Sciatic nerve (tissue), 2 donors: ENCODE data around the gene CTDSP2. TPM values are rescaled to one million over a fixed set of nuclear protein-coding genes. Genes with fewer than 3 reads are reported as not detected.

Experiments
- ATAC-seq: fragments of 200-7000 bp; cut with Tn5 transposase; one replicate; pipeline ENCODE4 v1.9.1; 2020; ENCODE audit warnings: mild to moderate bottlenecking, moderate library complexity
- DNase-seq: peaks from one replicate; pipeline ENCODE4 v3.0.0-alpha.2; 2020; ENCODE audit warnings: low spot score
- intact Hi-C: fragments of 100-400 bp; cut with DNase I; formaldehyde crosslinking; loops from one replicate; pipeline ENCODE4 v1.14.2; 2022
- total RNA-seq: library from RNA; stranded (reverse); fragmentation: NEBNext Ultra II Directional; extraction: Animal tissue kit (Norgen Biotek cat#: 25700); gene quantifications from one replicate; pipeline ENCODE4 v1.2.1, GENCODE V29; 2021
- donor health status: DM: no; HTN: no; CAD: no.
- donor health status: DM: no; HTN: no; CAD: no.

Gene CTDSP2
- total RNA-seq, 1 donor from 2014 or later: 202 TPM

DNA sequence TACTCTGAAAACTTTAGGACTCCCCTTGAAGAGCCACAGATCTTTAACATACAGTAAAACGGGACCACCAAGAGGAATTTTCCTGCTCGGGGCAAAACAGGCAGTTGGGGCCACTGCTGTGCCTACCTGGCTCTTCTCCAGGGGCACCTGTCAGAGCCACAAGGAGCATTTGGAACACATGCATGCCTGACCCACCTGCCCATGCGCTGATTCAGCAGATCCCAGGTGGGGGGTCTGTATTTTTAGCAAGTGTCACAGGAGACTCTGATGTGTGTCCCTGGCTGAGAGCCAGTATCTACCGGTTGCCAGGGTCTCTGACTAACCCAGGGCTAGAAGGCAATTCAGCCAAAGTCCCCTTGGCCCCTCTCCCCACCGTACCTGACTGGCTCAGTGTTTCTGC, 6.5 kb downstream of the CTDSP2 start:
- ATAC-seq: no peak
- no peak for DNase-seq

DNA sequence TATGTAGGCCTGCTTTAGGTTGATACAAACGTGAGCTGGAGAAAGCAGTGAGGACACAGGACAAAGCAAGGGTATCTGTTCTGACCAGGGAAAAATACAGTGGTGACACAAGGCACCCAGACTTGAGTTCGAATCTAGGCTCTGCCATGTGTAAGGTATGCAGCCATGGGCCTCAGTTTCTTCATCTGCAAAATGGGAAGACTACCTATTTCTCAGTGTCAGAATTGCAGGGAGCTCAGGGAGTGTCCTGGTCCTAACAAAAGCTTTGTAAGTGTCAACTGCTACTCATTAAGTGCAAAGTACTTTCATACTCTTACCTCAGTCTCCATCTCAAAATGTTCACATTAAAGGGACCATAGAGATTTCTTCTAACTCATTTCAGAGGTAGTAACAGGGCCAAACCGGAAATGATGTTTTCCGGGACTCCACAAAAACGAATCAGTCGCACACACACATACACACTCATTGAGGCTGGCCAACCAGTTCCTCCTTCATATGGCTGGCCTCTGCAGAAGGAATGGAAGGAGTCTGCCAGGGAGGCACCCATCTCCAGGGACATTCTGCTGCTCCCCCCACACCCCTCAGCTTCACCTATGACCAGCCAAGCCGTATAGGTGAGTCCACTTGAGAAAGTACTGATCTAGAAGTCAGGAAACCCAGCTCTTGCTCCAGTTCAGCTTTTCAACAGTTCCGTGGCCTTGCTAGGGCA, 7.8 kb downstream of the CTDSP2 start:
- no peak for DNase-seq
- no peak for ATAC-seq
- intact Hi-C loops: loop anchor here (10.0 kb wide), 1 partner anchor 1744 kb away; no protein-coding TSS in a partner anchor

More for the DNA sequence above, 6.5 kb downstream of the CTDSP2 start:
- intact Hi-C loops: loop anchor here (5.0 to 10.0 kb wide), 2 partner anchors 1308 to 1745 kb away; no protein-coding TSS in a partner anchor

DNA sequence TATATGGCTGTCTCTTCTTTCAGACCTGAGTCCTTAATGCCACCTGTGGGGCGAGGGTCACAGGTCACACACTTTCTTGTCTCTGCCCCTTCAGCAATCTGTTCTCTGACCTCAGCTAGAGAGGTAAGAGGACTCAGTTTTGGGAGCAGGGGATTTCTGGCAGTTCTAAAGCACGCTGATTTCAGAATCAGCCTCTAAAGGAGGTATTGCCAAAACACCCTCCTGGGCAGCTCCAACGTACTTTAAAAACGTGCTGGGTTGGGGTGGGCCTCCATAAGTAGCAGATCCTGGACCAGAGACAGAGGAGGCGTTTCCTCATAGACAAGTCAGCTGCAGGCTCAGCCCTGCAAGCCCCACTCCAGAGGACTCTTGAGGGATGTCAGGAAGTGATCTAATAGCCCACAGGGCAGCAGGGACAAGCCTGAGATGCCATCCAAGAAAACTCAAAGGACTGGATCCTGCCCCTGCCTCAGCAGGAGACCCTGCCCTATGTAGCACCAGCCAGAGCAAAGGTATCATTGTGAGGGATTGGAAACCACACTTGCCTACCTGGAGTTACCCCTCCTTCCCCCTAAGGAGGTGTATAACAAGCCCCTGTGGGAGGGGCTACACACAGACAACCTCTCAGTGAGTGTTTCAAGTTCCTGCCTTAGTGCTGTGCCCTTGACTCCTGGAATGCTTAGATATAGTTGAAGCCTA, 8.5 kb downstream of the CTDSP2 start:
- peak; percentile 64 for ATAC-seq
- intact Hi-C loops: loop anchor here (10.0 kb wide), 1 partner anchor 1743 kb away; no protein-coding TSS in a partner anchor
- no peak for DNase-seq

- intact Hi-C loops: loop anchor here (10.0 kb wide), 1 partner anchor 1742 kb away; no protein-coding TSS in a partner anchor
- peak; percentile 75 for ATAC-seq
- peak; percentile 85 for DNase-seq
These were observed 9.8 kb downstream of the CTDSP2 start for GRCh38 chr12:57836442-57837375.

DNA sequence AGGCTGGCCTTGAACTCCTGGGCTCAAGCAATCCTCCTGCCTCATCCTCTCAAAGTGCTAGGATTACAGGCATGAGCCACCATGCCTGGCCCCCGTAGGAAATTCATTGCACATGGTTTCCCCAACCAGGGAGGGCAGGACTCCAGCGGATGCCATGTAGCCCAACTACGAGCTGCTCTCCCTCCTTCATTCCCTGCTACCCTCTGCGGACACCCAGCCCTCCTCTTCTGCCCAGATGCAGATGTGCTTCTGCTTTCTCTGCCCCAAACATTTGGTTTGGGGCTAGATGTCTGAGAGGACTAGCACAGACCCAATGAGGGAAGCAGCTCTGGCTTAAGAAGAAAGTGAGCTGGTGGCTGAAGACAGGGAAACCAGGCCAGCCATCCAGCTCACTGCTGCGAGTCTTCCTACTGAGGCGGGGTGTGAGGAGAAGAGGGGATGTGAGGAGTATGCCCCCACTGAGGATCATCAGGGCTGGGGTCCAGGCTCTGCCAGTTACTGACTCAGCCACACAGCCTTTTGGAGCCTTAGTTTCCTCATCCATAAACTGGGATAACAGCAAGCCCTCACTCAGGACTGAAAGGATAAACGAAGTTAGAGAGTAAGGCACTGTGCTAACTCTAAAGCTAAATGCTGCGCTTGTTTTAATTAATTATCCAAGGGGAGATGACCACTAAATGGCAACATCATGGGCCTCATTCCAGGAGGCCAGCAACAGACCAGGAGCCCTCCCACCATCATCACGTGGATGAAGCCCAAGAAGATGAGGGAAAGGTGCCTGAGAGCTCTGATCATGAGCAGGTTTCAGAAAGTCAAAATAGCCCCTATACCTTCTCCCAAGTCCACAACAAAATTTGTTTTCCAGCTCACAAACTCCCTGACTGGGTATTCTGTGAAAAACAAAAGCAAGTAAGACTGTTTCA, 10.9 kb downstream of the CTDSP2 start:
- no peak for DNase-seq
- no peak for ATAC-seq
- intact Hi-C loops: loop anchor here (10.0 kb wide), 1 partner anchor 1741 kb away; no protein-coding TSS in a partner anchor

- intact Hi-C loops: loop anchor here (5.0 to 10.0 kb wide), 2 partner anchors 68 to 1739 kb away; no protein-coding TSS in a partner anchor
- no peak for DNase-seq
- no peak for ATAC-seq
These were observed 12.2 kb downstream of the CTDSP2 start for GRCh38 chr12:57834086-57834876.

DNA sequence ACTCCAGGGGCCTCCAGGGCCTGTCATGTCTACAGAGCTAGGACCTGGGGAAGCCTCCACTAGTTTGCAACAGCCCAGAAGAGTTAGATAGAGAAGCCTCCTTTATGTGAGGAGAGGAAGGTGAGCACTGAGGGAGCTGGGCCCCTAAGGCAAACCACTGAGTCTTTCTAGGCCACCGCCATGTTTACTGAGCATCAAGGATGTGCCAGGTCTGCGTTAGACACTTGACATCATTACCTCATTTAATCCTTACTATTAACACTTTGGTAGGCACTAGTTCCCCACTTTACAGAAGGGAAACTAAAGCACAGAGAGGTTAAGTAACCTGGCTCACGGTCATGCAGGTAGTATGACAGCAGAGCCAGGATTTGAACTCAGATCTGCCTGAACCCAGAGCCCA, 12.9 kb downstream of the CTDSP2 start:
- DNase-seq (no peak), ATAC-seq (no peak)
- intact Hi-C loops: loop anchor here (5.0 to 10.0 kb wide), 2 partner anchors 69 to 1739 kb away; no protein-coding TSS in a partner anchor

GRCh38 chr12:57832966-57833365, 13.6 kb downstream of the CTDSP2 start:
- ATAC-seq (no peak), DNase-seq (no peak)
- intact Hi-C loops: loop anchor here (5.0 to 10.0 kb wide), 2 partner anchors 69 to 1738 kb away; no protein-coding TSS in a partner anchor

DNA sequence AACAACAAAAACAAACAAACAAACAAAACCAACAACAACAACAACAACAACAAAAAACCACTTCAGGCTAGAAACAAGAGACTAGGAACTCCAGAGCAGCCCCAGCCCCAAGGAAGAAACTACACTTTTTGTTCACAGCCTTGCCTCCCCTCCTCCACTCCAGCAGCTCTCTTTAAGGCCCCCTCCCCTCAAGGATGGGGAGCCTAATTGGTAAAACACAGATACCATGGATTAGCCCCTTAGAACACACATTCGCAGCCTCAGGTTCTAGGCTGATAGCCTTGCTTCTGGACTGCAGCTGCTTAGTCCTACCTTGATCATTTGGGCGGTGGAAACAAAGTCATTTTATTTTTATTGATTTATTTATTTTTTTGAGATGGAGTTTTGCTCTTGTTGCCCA, 16.1 kb downstream of the CTDSP2 start:
- ATAC-seq (no peak), DNase-seq (no peak)
- intact Hi-C loops: loop anchor here (5.0 to 10.0 kb wide), 2 partner anchors 72 to 1736 kb away; no protein-coding TSS in a partner anchor

- DNase-seq (no peak), ATAC-seq (no peak)
- intact Hi-C loops: no loop called here
These were observed 17.3 kb downstream of the CTDSP2 start for GRCh38 chr12:57829025-57829777.

DNA sequence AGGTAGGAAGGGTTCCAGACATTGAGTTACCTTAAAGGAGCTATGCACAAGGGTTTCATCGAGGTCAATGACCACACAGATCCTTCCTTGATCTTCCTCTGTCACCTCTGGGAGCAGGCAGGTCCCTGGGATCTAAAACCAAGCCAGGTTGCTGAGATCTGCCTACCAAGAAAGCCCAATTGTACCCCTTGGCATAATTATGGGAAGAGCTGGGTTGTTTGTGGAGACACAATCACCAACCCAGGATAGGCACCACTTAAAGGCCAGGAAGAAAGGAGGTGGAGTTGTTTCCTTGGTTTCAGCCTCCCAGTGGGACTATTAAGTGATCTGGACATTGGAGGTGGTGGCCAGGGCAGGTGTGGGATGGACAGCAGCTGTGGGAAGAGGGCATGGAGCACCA, 19.6 kb downstream of the CTDSP2 start:
- no peak for ATAC-seq
- intact Hi-C loops: no loop called here
- DNase-seq: no peak

- intact Hi-C loops: no loop called here
- ATAC-seq (no peak), DNase-seq (no peak)
These were observed 20.1 kb downstream of the CTDSP2 start for GRCh38 chr12:57826400-57826799.

- intact Hi-C loops: no loop called here
- DNase-seq (no peak), ATAC-seq (no peak)
These were observed 21.1 kb downstream of the CTDSP2 start for GRCh38 chr12:57825451-57825850.

DNA sequence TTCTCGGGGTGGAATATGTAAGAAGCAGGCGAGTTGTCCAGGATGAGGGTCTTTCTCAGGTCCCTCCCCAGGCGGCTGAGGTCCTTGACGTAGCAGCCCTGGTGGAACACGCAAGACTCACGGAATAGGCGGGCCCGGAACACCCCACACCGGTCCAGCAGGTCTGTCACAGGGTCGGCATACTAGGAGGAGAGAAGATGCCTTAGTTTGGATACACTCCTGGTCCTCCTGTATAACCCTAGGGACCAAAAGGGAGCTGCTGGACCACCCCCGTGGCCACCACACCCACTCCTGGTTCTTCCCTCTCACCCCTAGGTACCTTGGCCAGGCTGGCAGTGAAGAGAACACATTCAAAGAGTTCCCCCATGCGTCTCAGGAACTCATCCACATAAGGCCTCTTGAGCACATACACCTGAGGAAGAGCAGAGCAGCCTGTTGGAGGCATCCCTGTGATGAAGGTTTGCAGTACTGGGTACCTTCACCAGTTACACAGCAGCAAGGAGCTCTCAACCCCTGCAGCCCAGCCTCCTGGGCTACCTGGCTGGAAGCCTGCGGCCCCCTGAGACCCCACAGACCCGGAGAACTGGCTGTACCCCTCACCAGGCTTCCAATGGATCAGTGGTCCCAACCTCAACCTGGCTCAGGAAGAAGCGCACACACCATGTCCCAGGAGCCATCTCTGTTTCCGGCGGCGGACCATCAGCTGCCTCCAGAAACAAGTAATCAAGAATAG, 22.5 kb downstream of the CTDSP2 start:
- ATAC-seq (no peak), DNase-seq (no peak)
- intact Hi-C loops: no loop called here

DNA sequence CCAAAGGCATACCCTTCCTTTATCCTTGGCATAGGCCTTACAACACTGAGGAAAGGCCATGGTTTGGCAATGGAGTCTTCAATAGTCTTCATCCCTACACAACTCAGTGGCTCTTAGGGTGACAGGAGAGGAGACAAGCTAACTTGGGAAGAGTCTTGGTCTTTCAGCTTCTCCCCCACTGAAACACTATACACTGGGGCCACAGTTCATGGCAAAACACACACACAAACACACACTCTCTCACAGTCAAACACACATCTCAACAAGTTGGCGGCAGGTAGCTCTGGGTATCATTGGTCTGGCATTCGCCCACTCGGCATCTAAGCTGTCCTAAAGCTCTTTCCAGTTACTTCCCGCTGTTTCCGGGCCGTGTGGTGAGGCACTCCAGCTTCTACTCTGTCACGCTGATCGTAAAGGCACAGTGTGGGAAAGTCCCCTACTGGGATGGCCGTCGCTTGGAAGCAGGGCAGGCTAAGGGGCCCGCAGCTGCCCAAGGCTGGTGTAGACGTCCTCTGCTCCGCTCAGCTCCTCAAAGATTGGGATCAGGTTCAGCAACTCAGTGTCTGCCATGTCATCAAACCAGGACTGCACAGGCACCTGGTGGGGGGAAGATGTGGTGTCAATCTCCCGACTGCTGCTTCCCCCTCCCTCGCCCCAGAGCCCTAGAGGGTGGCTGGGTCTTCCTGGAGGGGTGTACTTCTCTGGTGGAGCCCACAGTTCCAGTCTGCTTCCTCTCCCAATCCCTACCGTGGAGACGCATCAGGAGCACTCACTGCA, 23.2 kb downstream of the CTDSP2 start:
- DNase-seq (no peak), ATAC-seq (no peak)
- intact Hi-C loops: no loop called here
